Esophagus squamous epithelium (tissue), 4 donors: ENCODE results near the gene CDK1.

Experiments used
- POLR2A ChIP-seq, 4 donors: fragments of 450-650 bp; IDR thresholded peaks; one replicate each; pipeline ENCODE4 v1.6.1; 2017; ENCODE audit warnings: antibody characterized with exemption in 4 of 4, mild to moderate bottlenecking in 4 of 4, moderate library complexity in 3 of 4
- TF ChIP-seq, protein P1 (sequence below), 6 experiments: fragments of 450-650 bp in 4 of 6; fragments of 200-600 bp in 2 of 6; sonication (generic) in 2 of 6; IDR thresholded peaks; one replicate each; pipeline ENCODE4 v1.5.1; 2016 to 2019; ENCODE audit warnings: antibody characterized with exemption in 6 of 6, mild to moderate bottlenecking in 4 of 6, moderate library complexity in 4 of 6

DNA sequence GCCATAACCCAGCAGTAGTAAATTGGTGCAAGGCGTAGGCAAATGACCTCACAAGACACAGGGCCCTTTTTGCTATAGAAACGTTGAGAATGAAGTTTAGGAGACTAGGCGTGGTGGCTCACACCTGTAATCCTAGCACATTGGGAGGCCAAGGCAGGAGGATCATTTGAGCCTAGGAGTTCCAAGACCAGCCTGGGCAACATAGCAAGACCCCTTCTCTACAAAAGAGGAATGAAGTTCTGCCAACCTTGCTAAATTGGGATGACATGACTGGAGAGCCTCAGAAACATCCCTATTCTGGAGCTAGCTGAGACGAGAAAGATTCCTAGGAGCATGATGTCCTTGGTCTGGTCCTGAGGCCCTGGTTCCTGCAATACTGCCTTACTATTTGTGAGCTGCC lies 20.6 kb downstream of the CDK1 start:
- TF ChIP-seq, protein P1, sequence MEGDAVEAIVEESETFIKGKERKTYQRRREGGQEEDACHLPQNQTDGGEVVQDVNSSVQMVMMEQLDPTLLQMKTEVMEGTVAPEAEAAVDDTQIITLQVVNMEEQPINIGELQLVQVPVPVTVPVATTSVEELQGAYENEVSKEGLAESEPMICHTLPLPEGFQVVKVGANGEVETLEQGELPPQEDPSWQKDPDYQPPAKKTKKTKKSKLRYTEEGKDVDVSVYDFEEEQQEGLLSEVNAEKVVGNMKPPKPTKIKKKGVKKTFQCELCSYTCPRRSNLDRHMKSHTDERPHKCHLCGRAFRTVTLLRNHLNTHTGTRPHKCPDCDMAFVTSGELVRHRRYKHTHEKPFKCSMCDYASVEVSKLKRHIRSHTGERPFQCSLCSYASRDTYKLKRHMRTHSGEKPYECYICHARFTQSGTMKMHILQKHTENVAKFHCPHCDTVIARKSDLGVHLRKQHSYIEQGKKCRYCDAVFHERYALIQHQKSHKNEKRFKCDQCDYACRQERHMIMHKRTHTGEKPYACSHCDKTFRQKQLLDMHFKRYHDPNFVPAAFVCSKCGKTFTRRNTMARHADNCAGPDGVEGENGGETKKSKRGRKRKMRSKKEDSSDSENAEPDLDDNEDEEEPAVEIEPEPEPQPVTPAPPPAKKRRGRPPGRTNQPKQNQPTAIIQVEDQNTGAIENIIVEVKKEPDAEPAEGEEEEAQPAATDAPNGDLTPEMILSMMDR (IDR thresholded peaks at IDR 0.05) = no peak
- TF ChIP-seq POLR2A (IDR thresholded peaks at IDR 0.05) = no peak
